Ectodermal cell (in vitro differentiated cells): ENCODE measurements around the gene PPCDC.

Experiments used
- H3K27ac ChIP-seq: 2 replicates; pipeline ENCODE4 v1.7.0; 2013; ENCODE audit warnings: mild to moderate bottlenecking, low read depth, low read length; ENCODE audit not compliant: insufficient read depth, poor library complexity, severe bottlenecking
- H3K27me3 ChIP-seq: 2 replicates; pipeline ENCODE4 v1.7.0; 2013; ENCODE audit warnings: mild to moderate bottlenecking, low read length; ENCODE audit not compliant: insufficient read depth, control insufficient read depth, poor library complexity, severe bottlenecking
- H3K36me3 ChIP-seq: one replicate; pipeline ENCODE4 v1.7.0; 2013; ENCODE audit warnings: low read length; ENCODE audit not compliant: control insufficient read depth, insufficient read depth
- H3K4me1 ChIP-seq: one replicate; pipeline ENCODE4 v1.7.0; 2013; ENCODE audit warnings: low read length; ENCODE audit not compliant: control insufficient read depth, insufficient read depth
- H3K4me3 ChIP-seq: 2 replicates; pipeline ENCODE4 v1.7.0; 2013; ENCODE audit warnings: low read depth, low read length, control low read depth; ENCODE audit not compliant: insufficient read depth
- H3K9me3 ChIP-seq: 2 replicates; pipeline ENCODE4 v1.7.0; 2013; ENCODE audit warnings: mild to moderate bottlenecking, low read length, moderate library complexity; ENCODE audit not compliant: control insufficient read depth
- WGBS, 2 experiments: methylation state at CpG; one replicate each; pipeline ENCODE4 v1.1.7; 2013; ENCODE audit warnings: missing lambda C conversion rate in 2 of 2; 5-methylcytosine and 5-hydroxymethylcytosine counted together

The PPCDC gene

GRCh38 chr15:74994236-74994635 is 29.2 kb upstream of the PPCDC start:
- H3K4me3 ChIP-seq, result no peak overlapping the region
- no peak overlapping the region for H3K27ac ChIP-seq
- 84 to 86% methylated on average over 2 of the region's 2 CpGs for WGBS, 2 experiments
- H3K4me1 ChIP-seq, result peaks cover 4% of the 10 kb centered on the region
- H3K27me3 ChIP-seq, result peaks cover 23% of the 10 kb centered on the region
- no peaks in the 10 kb centered on the region for H3K36me3 ChIP-seq
- H3K9me3 ChIP-seq, result no peaks in the 10 kb centered on the region

- Histone ChIP-seq H3K36me3 (no peaks in the 10 kb centered on the region), H3K27ac (no peak overlapping the region), H3K4me1 (peaks cover 4% of the 10 kb centered on the region), H3K4me3 (no peak overlapping the region), H3K27me3 (peaks cover 23% of the 10 kb centered on the region), H3K9me3 (no peaks in the 10 kb centered on the region)
- 58 to 62% methylated on average over 5 of the region's 5 CpGs for WGBS, 2 experiments
Observed at GRCh38 chr15:74994685-74995084, 28.7 kb upstream of the PPCDC start.

DNA sequence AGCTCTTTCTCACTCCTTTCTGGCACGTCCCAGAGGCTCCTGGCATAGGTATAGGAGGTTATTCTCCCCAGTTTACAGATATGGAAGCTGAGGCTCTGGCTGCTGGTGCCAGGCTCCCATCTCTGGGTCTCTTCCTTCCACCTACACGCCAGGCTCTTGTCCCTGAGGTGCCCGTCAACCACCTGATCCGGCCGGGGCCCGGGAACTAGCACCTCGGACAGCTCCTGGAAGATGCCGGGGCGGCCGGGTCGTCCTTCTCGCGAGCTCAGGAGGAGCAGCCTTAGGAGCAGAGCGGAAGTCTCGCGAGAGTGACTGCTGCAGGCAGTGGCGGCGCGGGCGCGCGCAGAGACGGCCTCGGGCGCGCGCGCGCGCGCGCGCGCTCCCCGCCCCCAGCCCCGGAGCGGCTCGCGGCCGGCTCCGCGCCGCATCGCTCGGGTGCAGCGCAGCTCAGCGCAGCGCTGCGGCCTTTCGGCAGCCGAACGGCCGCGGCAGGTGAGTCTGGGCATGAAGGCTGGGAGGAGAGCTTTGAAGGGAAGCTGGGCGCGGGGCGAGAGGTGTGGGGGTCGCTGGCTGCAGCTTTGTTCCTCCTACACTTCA is 28.1 kb upstream of the PPCDC start, which contains the start of gene SCAMP5:
TSS of gene SCAMP5 (plus strand) at position 382 of the 597 bp plus-strand sequence. CDS start 16,277 bp downstream, outside the sequence.
- Histone ChIP-seq H3K9me3 (no peaks in the 10 kb centered on the region), H3K27me3 (peaks cover 23% of the 10 kb centered on the region), H3K4me1 (peaks cover 4% of the 10 kb centered on the region), H3K27ac (no peak within 1 kb of the TSS), H3K4me3 (peak within 1 kb of the TSS; percentile 74), H3K36me3 (no peaks in the 10 kb centered on the region)
- WGBS, 2 experiments, result 0 to 1% methylated on average over 57 to 58 of the region's 58 CpGs

DNA sequence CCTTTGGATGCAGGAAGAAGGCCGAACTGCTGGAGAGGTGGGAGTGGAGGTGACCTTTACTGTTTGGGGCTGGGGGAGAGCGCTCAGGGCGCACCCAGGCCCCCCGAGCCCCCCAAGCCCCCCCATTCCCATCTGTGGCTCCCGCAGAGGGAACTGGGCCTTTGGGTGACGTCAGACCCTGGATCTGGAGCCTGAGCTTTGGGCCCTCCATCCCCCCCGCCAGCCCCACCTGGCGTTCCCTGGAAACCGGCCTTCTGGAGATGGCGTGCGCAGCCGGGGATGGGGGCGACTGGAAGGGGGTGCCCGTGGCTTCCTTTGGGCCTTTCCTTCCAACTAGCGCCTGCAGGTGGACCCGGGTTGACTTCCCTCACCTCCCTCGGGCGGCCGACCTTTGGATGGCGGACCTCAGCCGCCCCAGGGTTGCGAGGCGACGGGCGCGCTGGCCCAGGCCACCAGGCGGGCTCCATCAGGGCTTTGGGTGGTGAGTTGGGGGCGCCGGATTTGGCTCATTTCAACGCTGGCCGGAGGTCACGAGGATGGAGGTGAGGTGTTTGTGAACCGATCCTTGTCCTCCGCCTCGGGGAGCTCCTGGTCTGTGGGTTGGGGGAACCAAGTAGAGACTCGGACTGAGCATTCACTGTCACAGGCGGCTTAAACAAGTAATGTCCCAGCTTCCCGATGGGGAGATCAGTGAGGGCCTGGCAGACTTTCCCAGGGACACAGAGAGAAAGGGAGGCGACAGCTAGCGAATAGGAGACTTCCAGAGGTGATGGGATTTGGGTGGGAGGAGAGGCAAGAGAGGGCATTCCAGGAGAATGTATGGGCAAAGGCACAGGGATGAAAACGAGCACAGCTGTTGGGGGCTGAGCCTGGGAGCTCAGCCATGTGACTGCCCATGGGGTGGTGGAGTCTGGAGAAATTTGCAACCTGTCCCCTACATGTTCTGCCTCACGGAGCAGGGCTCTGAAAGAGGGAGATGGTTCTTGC is 27.3 kb upstream of the PPCDC start:
- Histone ChIP-seq H3K4me1 (peaks cover 4% of the 10 kb centered on the region), H3K27me3 (peaks cover 23% of the 10 kb centered on the region), H3K36me3 (no peaks in the 10 kb centered on the region), H3K27ac (no peak overlapping the region), H3K4me3 (peak overlapping the region; percentile 74), H3K9me3 (no peaks in the 10 kb centered on the region)
- WGBS, 2 experiments, result 8% methylated on average over 42 of the region's 42 CpGs

DNA sequence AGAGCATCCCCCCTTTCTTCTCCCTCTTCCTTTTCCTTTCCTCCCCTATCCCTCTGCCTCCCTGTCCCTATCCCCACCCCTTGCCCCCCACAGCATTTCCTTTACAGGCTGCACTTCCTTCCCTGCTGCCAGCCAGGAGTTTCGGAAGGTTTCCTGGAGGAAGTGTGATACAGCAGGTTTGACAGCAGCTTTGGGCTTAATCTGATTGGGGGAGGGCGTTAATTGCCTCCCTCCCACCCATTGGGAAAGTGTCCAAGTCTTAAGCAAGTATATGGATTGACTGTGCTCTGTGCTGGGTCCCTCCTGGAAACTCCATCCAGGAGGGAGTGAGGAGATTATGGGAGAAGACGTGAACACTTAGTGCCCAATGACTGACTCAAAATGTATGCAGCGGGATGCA is 26.2 kb upstream of the PPCDC start:
- Histone ChIP-seq H3K27ac (no peak overlapping the region), H3K4me1 (peaks cover 4% of the 10 kb centered on the region), H3K36me3 (no peaks in the 10 kb centered on the region), H3K4me3 (no peak overlapping the region), H3K27me3 (peaks cover 23% of the 10 kb centered on the region), H3K9me3 (no peaks in the 10 kb centered on the region)
- 93 to 94% methylated on average over 4 of the region's 4 CpGs for WGBS, 2 experiments

DNA sequence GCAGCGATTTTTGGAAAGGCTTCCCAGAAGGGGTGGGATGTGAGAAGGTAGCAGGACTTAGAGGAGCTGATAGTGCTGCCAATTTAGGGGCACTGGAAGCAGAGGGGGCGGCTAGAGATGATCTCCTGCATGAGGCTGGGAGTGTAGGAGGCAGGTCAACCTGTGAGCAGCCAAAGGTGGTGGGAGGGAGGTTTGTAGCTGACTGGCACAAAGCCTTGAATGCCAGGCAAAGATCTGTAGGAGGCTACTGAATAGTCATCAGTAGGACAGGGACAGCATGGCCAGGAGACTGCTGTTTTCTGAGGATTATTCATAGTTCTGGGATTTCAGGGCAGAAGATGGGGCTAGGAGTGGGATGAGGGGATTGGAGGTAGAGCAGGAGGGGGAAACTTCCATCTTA is 25.8 kb upstream of the PPCDC start:
- H3K4me1 ChIP-seq, result peaks cover 4% of the 10 kb centered on the region
- H3K9me3 ChIP-seq, result no peaks in the 10 kb centered on the region
- no peak overlapping the region for H3K4me3 ChIP-seq
- 91 to 92% methylated on average over 2 of the region's 2 CpGs for whole genome bisulfite sequencing, 2 experiments
- H3K36me3 ChIP-seq, result no peaks in the 10 kb centered on the region
- H3K27ac ChIP-seq, result no peak overlapping the region
- H3K27me3 ChIP-seq, result peaks cover 23% of the 10 kb centered on the region

DNA sequence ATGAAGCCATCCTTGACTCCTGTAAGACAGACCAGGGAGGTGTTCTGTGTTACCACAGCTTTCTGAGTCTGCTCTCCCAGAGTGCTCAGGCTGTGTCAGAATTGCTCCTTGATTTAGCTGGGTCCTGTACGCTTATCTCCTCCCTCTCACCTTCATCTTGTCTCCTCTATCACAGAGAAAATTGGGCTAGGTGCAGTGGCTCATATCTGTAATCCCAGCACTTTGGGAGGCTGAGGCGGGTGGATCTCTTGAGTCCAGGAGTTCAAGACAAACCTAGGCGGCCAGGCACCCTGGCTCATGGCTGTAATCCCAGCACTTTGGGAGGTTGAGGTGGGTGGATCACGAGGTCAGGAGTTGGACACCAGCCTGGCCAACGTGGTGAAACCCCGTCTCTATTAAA is 22.1 kb upstream of the PPCDC start:
- no peaks in the 10 kb centered on the region for H3K9me3 ChIP-seq
- peaks cover 2% of the 10 kb centered on the region for H3K4me1 ChIP-seq
- H3K27me3 ChIP-seq, result peaks cover 14% of the 10 kb centered on the region
- 83 to 87% methylated on average over 6 of the region's 6 CpGs for WGBS, 2 experiments
- no peak overlapping the region for H3K27ac ChIP-seq
- H3K4me3 ChIP-seq, result no peak overlapping the region
- no peaks in the 10 kb centered on the region for H3K36me3 ChIP-seq

- H3K27me3 ChIP-seq, result peaks cover 3% of the 10 kb centered on the region
- H3K36me3 ChIP-seq, result no peaks in the 10 kb centered on the region
- no peaks in the 10 kb centered on the region for H3K4me1 ChIP-seq
- no peak overlapping the region for H3K27ac ChIP-seq
- 73 to 77% methylated on average over 7 of the region's 7 CpGs for WGBS, 2 experiments
- no peak overlapping the region for H3K4me3 ChIP-seq
- no peaks in the 10 kb centered on the region for H3K9me3 ChIP-seq
Observed at GRCh38 chr15:75002398-75002797, 21.0 kb upstream of the PPCDC start.

DNA sequence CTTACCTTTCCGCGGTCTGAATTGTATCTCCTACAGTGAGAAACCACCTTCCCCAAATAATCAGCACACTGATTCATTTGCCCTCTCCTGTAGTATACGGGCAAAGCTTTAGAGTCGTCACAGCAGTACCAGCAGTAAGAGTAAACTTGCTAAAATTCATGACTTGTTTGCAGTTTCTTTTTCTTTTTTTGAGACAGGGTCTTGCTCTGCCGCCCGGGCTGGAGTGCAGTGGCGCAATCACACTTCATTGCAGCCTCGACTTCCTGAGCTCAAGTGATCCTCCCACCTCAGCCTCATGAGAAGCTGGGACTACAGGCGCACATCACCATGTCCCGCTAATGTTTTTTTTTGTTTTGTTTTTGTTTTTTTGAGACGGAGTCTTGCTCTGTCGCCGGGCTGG is 16.2 kb upstream of the PPCDC start:
- 93 to 96% methylated on average over 13 of the region's 13 CpGs for WGBS, 2 experiments
- no peaks in the 10 kb centered on the region for H3K4me1 ChIP-seq
- H3K4me3 ChIP-seq, result no peak overlapping the region
- no peaks in the 10 kb centered on the region for H3K36me3 ChIP-seq
- no peaks in the 10 kb centered on the region for H3K9me3 ChIP-seq
- H3K27ac ChIP-seq, result no peak overlapping the region
- H3K27me3 ChIP-seq, result no peaks in the 10 kb centered on the region

DNA sequence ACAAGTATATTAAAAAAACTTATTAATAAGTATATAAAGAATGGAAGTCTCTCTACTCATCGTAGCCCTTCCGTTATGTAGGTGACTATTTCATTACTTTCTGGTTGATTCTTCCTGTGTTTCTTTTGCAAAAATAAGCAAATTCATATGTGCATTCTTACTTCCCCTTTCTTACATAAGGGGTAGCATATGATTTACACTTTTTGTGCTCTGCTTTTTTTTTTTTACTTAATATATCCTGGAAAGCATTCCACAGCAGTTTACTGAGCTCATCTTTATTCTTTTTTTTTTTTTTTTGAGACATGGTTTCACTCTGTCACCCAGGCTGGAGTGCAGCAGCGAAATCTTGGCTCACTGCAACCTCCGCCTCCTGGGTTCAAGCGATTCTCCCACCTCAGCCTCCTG is 15.2 kb upstream of the PPCDC start:
- no peak overlapping the region for H3K27ac ChIP-seq
- H3K4me3 ChIP-seq, result no peak overlapping the region
- H3K27me3 ChIP-seq, result no peaks in the 10 kb centered on the region
- H3K4me1 ChIP-seq, result no peaks in the 10 kb centered on the region
- WGBS, 2 experiments, result 92 to 96% methylated on average over 3 to 5 of the region's 5 CpGs
- no peaks in the 10 kb centered on the region for H3K9me3 ChIP-seq
- no peaks in the 10 kb centered on the region for H3K36me3 ChIP-seq
